Liver (tissue), 9 donors: ENCODE measurements around the gene NHLRC3. TPM values are rescaled to one million over a fixed set of nuclear protein-coding genes. Genes with fewer than 3 reads are reported as not detected.
A peak's percentile ranks its signal among the peaks of the same experiment; 100 is the strongest.

Experiments
- DNase-seq: peaks from one replicate; pipeline ENCODE4 v3.0.0-alpha.2; 2017; ENCODE audit warnings: low spot score
- H3K27ac ChIP-seq, 2 donors: one replicate each; pipeline ENCODE4 v1.7.0; 2013; ENCODE audit warnings: inconsistent platforms in 2 of 2, low read length in 2 of 2, control low read depth in 1 of 2, low read depth in 1 of 2, mild to moderate bottlenecking in 1 of 2
- H3K27me3 ChIP-seq, 4 donors: one replicate each; pipeline versions ENCODE4 v1.6.1 to v1.7.0; 2013; ENCODE audit warnings: low read length in 3 of 4, inconsistent platforms in 1 of 4, mild to moderate bottlenecking in 1 of 4, moderate library complexity in 1 of 4; ENCODE audit not compliant: control insufficient read depth in 4 of 4, insufficient read depth in 4 of 4
- H3K36me3 ChIP-seq, 4 donors: one replicate each; pipeline versions ENCODE4 v1.6.1 to v1.7.0; 2013; ENCODE audit warnings: low read length in 3 of 4, mild to moderate bottlenecking in 3 of 4, low read depth in 1 of 4, moderate library complexity in 1 of 4; ENCODE audit not compliant: control insufficient read depth in 4 of 4, insufficient read depth in 3 of 4
- H3K4me1 ChIP-seq, 4 donors: one replicate each; pipeline versions ENCODE4 v1.6.1 to v1.7.0; 2013; ENCODE audit warnings: low read length in 3 of 4, mild to moderate bottlenecking in 3 of 4, moderate library complexity in 1 of 4; ENCODE audit not compliant: control insufficient read depth in 4 of 4, insufficient read depth in 4 of 4
- H3K4me3 ChIP-seq, 3 donors: one replicate each; pipeline versions ENCODE4 v1.6.1 to v1.7.0; 2013; ENCODE audit warnings: low read length in 3 of 3, control low read depth in 1 of 3, low read depth in 1 of 3, mild to moderate bottlenecking in 1 of 3
- H3K9ac ChIP-seq, 2 donors: one replicate each; pipeline ENCODE4 v1.7.0; 2013; ENCODE audit warnings: low read length in 2 of 2, mild to moderate bottlenecking in 2 of 2, moderate library complexity in 2 of 2, control low read depth in 1 of 2, low read depth in 1 of 2
- H3K9me3 ChIP-seq, 4 donors: one replicate each; pipeline versions ENCODE4 v1.6.1 to v1.7.0; 2013; ENCODE audit warnings: low read length in 3 of 4; ENCODE audit not compliant: control insufficient read depth in 4 of 4
- CTCF ChIP-seq: fragments of 150-350 bp; IDR thresholded peaks from 2 replicates; pipeline ENCODE4 v1.5.1; 2017; ENCODE audit warnings: improper control_type of control experiment, low read depth, low read length; ENCODE audit not compliant: missing input control
- EGR1 ChIP-seq, 2 donors: IDR thresholded peaks; 2 replicates each; pipeline ENCODE4 v1.6.1; 2016 to 2018; ENCODE audit warnings: antibody characterized with exemption in 2 of 2, low read depth in 2 of 2
- FOXA1 ChIP-seq: IDR thresholded peaks from 2 replicates; pipeline ENCODE4 v1.6.1; 2016; ENCODE audit warnings: antibody characterized with exemption
- FOXA2 ChIP-seq: IDR thresholded peaks from 2 replicates; pipeline ENCODE4 v1.6.1; 2016; ENCODE audit warnings: antibody characterized with exemption
- GABPA ChIP-seq, 2 donors: IDR thresholded peaks in 1 of 2; conservative IDR thresholded peaks in 1 of 2; 2 replicates each; pipeline ENCODE4 v1.6.1; 2016; ENCODE audit warnings: antibody characterized with exemption in 2 of 2, mild to moderate bottlenecking in 1 of 2, moderate library complexity in 1 of 2
- HNF4A ChIP-seq, 2 donors: conservative IDR thresholded peaks; 2 replicates each; pipeline ENCODE4 v1.6.1; 2016; ENCODE audit warnings: antibody characterized with exemption in 2 of 2, mild to moderate bottlenecking in 2 of 2
- HNF4G ChIP-seq: IDR thresholded peaks from 2 replicates; pipeline ENCODE4 v1.6.1; 2016; ENCODE audit warnings: antibody characterized with exemption
- JUND ChIP-seq, 2 donors: IDR thresholded peaks; 2 replicates each; pipeline ENCODE4 v1.6.1; 2016; ENCODE audit warnings: antibody characterized with exemption in 2 of 2
- MAX ChIP-seq: IDR thresholded peaks from 2 replicates; pipeline ENCODE4 v1.6.1; 2016; ENCODE audit warnings: antibody characterized with exemption
- NR2F2 ChIP-seq: IDR thresholded peaks from 2 replicates; pipeline ENCODE4 v1.6.1; 2016; ENCODE audit warnings: antibody characterized with exemption
- RAD21 ChIP-seq, 2 donors: IDR thresholded peaks; 2 replicates each; pipeline ENCODE4 v1.6.1; 2016; ENCODE audit warnings: antibody characterized with exemption in 2 of 2, mild to moderate bottlenecking in 2 of 2
- REST ChIP-seq: IDR thresholded peaks from 2 replicates; pipeline ENCODE4 v1.6.1; 2016; ENCODE audit warnings: antibody characterized with exemption, mild to moderate bottlenecking
- RXRA ChIP-seq, 2 donors: IDR thresholded peaks; 2 replicates each; pipeline ENCODE4 v1.6.1; 2017 to 2018; ENCODE audit warnings: antibody characterized with exemption in 2 of 2, mild to moderate bottlenecking in 1 of 2
- SP1 ChIP-seq: IDR thresholded peaks from 2 replicates; pipeline ENCODE4 v1.6.1; 2018; ENCODE audit warnings: antibody characterized with exemption, mild to moderate bottlenecking
- TAF1 ChIP-seq: conservative IDR thresholded peaks from 2 replicates; pipeline ENCODE4 v1.6.1; 2016; ENCODE audit warnings: antibody characterized with exemption, mild to moderate bottlenecking
- YY1 ChIP-seq: IDR thresholded peaks from 2 replicates; pipeline ENCODE4 v1.6.1; 2016; ENCODE audit warnings: antibody characterized with exemption, mild to moderate bottlenecking
- ZBTB33 ChIP-seq: IDR thresholded peaks from 2 replicates; pipeline ENCODE4 v1.6.1; 2016; ENCODE audit warnings: antibody characterized with exemption
- WGBS: extraction: QIAGEN DNeasy Blood & Tissue Kit; methylation state at CpG from one replicate; pipeline ENCODE4 v1.1.7; 2013; 5-methylcytosine and 5-hydroxymethylcytosine counted together
- polyA plus RNA-seq, 2 donors: library from polyadenylated mRNA; stranded (reverse) in 1 of 2; unstranded in 1 of 2; fragments of 200-250 nt in 1 of 2; fragments of >200 nt in 1 of 2; fragmentation: Nextera tagmentation in 1 of 2; extraction: Ambion mirVana in 1 of 2; gene quantifications; one replicate each; pipeline versions ENCODE4 v1.2.1 to v1.2.3, GENCODE V29; 2013 to 2015
- total RNA-seq, 2 donors: library from RNA; depleted of rRNA; stranded (reverse); fragments of >200 nt; gene quantifications; one replicate each; pipeline ENCODE4 v1.2.3, GENCODE V29; 2014
- TF ChIP-seq, protein P1 (sequence below): IDR thresholded peaks from 2 replicates; pipeline ENCODE4 v1.6.1; 2016; ENCODE audit warnings: antibody characterized with exemption
- donor health status: healthy.
- donor health status: healthy.
- donor health status: healthy.
- donor health status: healthy.
- donor health status: healthy.

The NHLRC3 gene
- total and polyA plus RNA-seq, 4 donors, result 8.4 to 16.2 (median 12.7) TPM

- H3K36me3 ChIP-seq, result peaks cover 5 to 12% (median 8%) of the 10 kb centered on the region in 4 donors
- no peak for DNase-seq
- no peaks in the 10 kb centered on the region for H3K27me3 ChIP-seq
- no peak for TF ChIP-seq GABPA (IDR thresholded peaks at IDR 0.05 in 1 of 2, conservative IDR thresholded peaks at IDR 0.05 in 1 of 2)
- TF ChIP-seq FOXA1, result no peak
- TF ChIP-seq HNF4G, result no peak
- peak in 1 of 2 donors; percentile 59 for TF ChIP-seq EGR1 (IDR thresholded peaks at IDR 0.05; ENCODE audit: low read depth in 2 of 2)
- TF ChIP-seq TAF1, result no peak
- TF ChIP-seq JUND (IDR thresholded peaks at IDR 0.05), result peak; percentile 42 to 85
- TF ChIP-seq, protein P1, sequence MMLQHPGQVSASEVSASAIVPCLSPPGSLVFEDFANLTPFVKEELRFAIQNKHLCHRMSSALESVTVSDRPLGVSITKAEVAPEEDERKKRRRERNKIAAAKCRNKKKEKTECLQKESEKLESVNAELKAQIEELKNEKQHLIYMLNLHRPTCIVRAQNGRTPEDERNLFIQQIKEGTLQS, result no peak
- peak; percentile 30 for TF ChIP-seq SP1
- no peak for TF ChIP-seq ZBTB33
- peak; percentile 33 for TF ChIP-seq YY1
- TF ChIP-seq RAD21 (IDR thresholded peaks at IDR 0.05), result no peak
- TF ChIP-seq CTCF, result no peak
- no peak for TF ChIP-seq REST
- peak; percentile 75 to 79 for TF ChIP-seq HNF4A (conservative IDR thresholded peaks at IDR 0.05)
- no peak for TF ChIP-seq MAX
- TF ChIP-seq RXRA (IDR thresholded peaks at IDR 0.05), result peak in 1 of 2 donors; percentile 25
- TF ChIP-seq NR2F2, result no peak
- no peak for TF ChIP-seq FOXA2
- 16% methylated on average over 1 of the region's 1 CpG for WGBS
- H3K27ac ChIP-seq, result peak overlapping the region; percentile 42 to 96
- H3K4me1 ChIP-seq, result peaks cover 4 to 40% (median 27%) of the 10 kb centered on the region in 4 donors
- no peaks in the 10 kb centered on the region for H3K9me3 ChIP-seq
- peak overlapping the region in 1 of 2 donors; percentile 28 for H3K9ac ChIP-seq
- peak overlapping the region in 1 of 3 donors; percentile 6 for H3K4me3 ChIP-seq
These were observed 1.9 kb downstream of the NHLRC3 start for GRCh38 chr13:39040206-39040605.
